Testis (tissue), 3 donors: Measurements from ENCODE around the gene SCNN1A. TPM values are rescaled to one million over a fixed set of nuclear protein-coding genes. Genes with fewer than 3 reads are reported as not detected.

ENCODE experiments used
- DNase-seq: peaks from one replicate; pipeline ENCODE4 v3.0.0-alpha.2; 2019
- H3K27ac ChIP-seq, 2 donors: fragments of 200-600 bp; sonication (generic); one replicate each; pipeline ENCODE4 v1.5.1; 2019
- H3K27me3 ChIP-seq: fragments of 200-600 bp; sonication (generic); one replicate; pipeline ENCODE4 v1.5.1; 2019
- H3K36me3 ChIP-seq: fragments of 200-600 bp; sonication (generic); one replicate; pipeline ENCODE4 v1.5.1; 2017; ENCODE audit warnings: low read depth; ENCODE audit errors: missing control alignments
- H3K4me1 ChIP-seq: fragments of 200-600 bp; sonication (generic); one replicate; pipeline ENCODE4 v1.5.1; 2019
- H3K4me3 ChIP-seq, 2 donors: fragments of 200-600 bp; sonication (generic); one replicate each; pipeline ENCODE4 v1.5.1; 2017 to 2019
- H3K9me3 ChIP-seq: fragments of 200-600 bp; sonication (generic); one replicate; pipeline ENCODE4 v1.5.1; 2017
- CTCF ChIP-seq, 3 experiments: fragments of 450-650 bp in 2 of 3; fragments of 200-600 bp in 1 of 3; sonication (generic) in 1 of 3; IDR thresholded peaks; one replicate each; pipeline ENCODE4 v1.5.1; 2016 to 2019; ENCODE audit warnings: antibody characterized with exemption in 3 of 3, mild to moderate bottlenecking in 2 of 3, moderate library complexity in 1 of 3
- POLR2A ChIP-seq: fragments of 450-650 bp; IDR thresholded peaks from one replicate; pipeline ENCODE4 v1.6.1; 2017; ENCODE audit warnings: antibody characterized with exemption, mild to moderate bottlenecking, moderate library complexity
- WGBS, 2 donors: methylation state at CpG; one replicate each; pipeline ENCODE4 v1.1.5; 2018; 5-methylcytosine and 5-hydroxymethylcytosine counted together
- intact Hi-C: fragments of 100-400 bp; cut with DNase I; formaldehyde crosslinking; loops from one replicate; pipeline ENCODE4 v1.15.1; 2023; ENCODE audit warnings: low total_unique reads
- polyA plus RNA-seq: library from polyadenylated mRNA; stranded (reverse); fragments of 350-450 nt; fragmentation: Illumina TruSeq; extraction: RNeasy Lipid Tissue Mini Kit (QIAGEN cat#74804); gene quantifications from one replicate; pipeline ENCODE4 v1.2.3, GENCODE V29; 2014; ENCODE audit warnings: low read depth, low replicate concordance; ENCODE audit not compliant: insufficient read depth
- total RNA-seq, 2 donors: library from RNA; depleted of rRNA; stranded (reverse); fragments of >200 nt; gene quantifications; one replicate each; pipeline ENCODE4 v1.2.3, GENCODE V29; 2016

Gene SCNN1A
- total and polyA plus RNA-seq, 3 donors from 2014 or later = 14.6 to 43.1 (median 22.7) TPM

- Histone ChIP-seq H3K9me3 (no peaks in the 10 kb centered on the region), H3K4me3 (peak overlapping the region in 1 of 2 donors; percentile 28), H3K27ac (peak overlapping the region; percentile 86 to 93), H3K27me3 (no peaks in the 10 kb centered on the region), H3K4me1 (peaks cover 49% of the 10 kb centered on the region), H3K36me3 (no peaks in the 10 kb centered on the region)
- DNase-seq = no peak
- 36 to 41% methylated on average over 15 of the region's 15 CpGs for WGBS, 2 donors
- intact Hi-C loops = loop anchor here (10.0 kb wide), 2 partner anchors 48 to 118 kb away; partner anchors contain the start of genes LTBR and TAPBPL
- TF ChIP-seq CTCF (IDR thresholded peaks at IDR 0.05) = no peak
- no peak for TF ChIP-seq POLR2A
Observed at GRCh38 chr12:6336889-6337853, 38.2 kb downstream of the SCNN1A start.

- TF ChIP-seq CTCF (IDR thresholded peaks at IDR 0.05) (no peak), POLR2A (no peak)
- Histone ChIP-seq H3K27me3 (no peaks in the 10 kb centered on the region), H3K4me3 (peak overlapping the region in 1 of 2 donors; percentile 28), H3K36me3 (no peaks in the 10 kb centered on the region), H3K9me3 (no peaks in the 10 kb centered on the region), H3K27ac (peak overlapping the region; percentile 86 to 93), H3K4me1 (peaks cover 47% of the 10 kb centered on the region)
- DNase-seq = peak; percentile 92
- 17 to 36% methylated on average over 11 to 12 of the region's 12 CpGs for WGBS, 2 donors
- intact Hi-C loops = loop anchor here (10.0 kb wide), 2 partner anchors 49 to 119 kb away; partner anchors contain the start of genes LTBR and TAPBPL
Observed at GRCh38 chr12:6336079-6336888, 39.1 kb downstream of the SCNN1A start.

GRCh38 chr12:6335451-6336078, 39.8 kb downstream of the SCNN1A start:
- intact Hi-C loops = loop anchor here (10.0 kb wide), 2 partner anchors 49 to 119 kb away; partner anchors contain the start of genes LTBR and TAPBPL
- DNase-seq = peak; percentile 82
- TF ChIP-seq POLR2A (no peak), CTCF (IDR thresholded peaks at IDR 0.05) (peak; percentile 19 to 44 (median 29))
- H3K4me1 ChIP-seq = peaks cover 50% of the 10 kb centered on the region
- no peak overlapping the region for H3K4me3 ChIP-seq
- H3K27me3 ChIP-seq = no peaks in the 10 kb centered on the region
- H3K9me3 ChIP-seq = no peaks in the 10 kb centered on the region
- H3K36me3 ChIP-seq = no peaks in the 10 kb centered on the region
- 19 to 34% methylated on average over 11 of the region's 11 CpGs for WGBS, 2 donors
- peak overlapping the region; percentile 86 to 93 for H3K27ac ChIP-seq

- Histone ChIP-seq H3K36me3 (no peaks in the 10 kb centered on the region), H3K4me1 (peaks cover 55% of the 10 kb centered on the region), H3K27me3 (no peaks in the 10 kb centered on the region), H3K9me3 (no peaks in the 10 kb centered on the region), H3K27ac (peak overlapping the region; percentile 86 to 93), H3K4me3 (no peak overlapping the region)
- WGBS, 2 donors = 40 to 46% methylated on average over 13 of the region's 13 CpGs
- intact Hi-C loops = loop anchor here (10.0 kb wide), 2 partner anchors 50 to 120 kb away; partner anchors contain the start of genes LTBR and TAPBPL
- TF ChIP-seq CTCF (IDR thresholded peaks at IDR 0.05) = no peak
- no peak for TF ChIP-seq POLR2A
- peak; percentile 41 for DNase-seq
Observed at GRCh38 chr12:6334940-6335450, 40.4 kb downstream of the SCNN1A start.
